ENCODE results near the gene FOXJ3. TPM values are rescaled to one million over a fixed set of nuclear protein-coding genes. Genes with fewer than 3 reads are reported as not detected.

The FOXJ3 gene
- total RNA-seq, 4 donors from 2014 or later = 31.2 to 88.4 (median 81.5) TPM

DNA sequence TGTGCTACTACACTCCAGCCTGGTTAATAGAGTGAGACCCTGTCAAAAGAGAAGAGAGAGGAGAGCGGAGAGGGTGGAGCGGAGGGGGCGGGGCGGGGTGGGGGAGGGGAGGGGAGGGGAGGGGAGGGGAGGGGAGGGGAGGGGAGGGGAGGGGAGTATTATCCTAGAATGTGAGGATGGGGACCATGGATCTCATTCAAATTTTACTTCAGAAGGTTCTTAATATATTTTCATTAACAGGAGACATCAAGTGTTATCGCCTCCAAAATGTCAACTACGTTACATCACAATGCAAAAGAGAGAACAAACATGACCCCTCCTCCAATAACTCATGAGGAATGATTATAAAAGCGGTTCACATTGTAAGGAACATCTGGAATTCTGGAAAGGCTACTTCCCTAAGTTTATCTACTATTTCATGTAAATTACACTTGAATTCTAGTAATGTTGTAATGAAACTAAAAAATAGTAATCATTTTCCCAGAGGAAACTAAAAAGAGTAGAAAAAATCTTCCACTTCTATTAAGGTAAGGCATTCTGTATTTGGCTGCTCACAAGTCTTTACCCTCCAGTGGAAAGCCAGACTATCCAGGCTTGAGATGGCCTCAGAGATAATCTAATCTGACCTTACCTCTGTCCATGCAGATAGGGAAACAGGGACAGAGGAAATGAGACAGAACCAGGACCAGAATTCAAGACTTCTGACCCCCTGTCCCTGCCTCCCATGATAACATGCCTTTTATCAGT is 151.7 kb downstream of the FOXJ3 start:
- DNase-seq = no peak
- Histone ChIP-seq H3K4me3 (no peak overlapping the region), H3K27ac (no peak overlapping the region), H3K36me3 (no peaks in the 10 kb centered on the region), H3K9me3 (no peaks in the 10 kb centered on the region), H3K27me3 (no peaks in the 10 kb centered on the region), H3K4me1 (peaks cover 0 to 12% of the 10 kb centered on the region in 2 donors)
- intact Hi-C loops (cut with DNase I; ENCODE audit: low total_unique reads) = no loop called here
- TF ChIP-seq, protein P1, sequence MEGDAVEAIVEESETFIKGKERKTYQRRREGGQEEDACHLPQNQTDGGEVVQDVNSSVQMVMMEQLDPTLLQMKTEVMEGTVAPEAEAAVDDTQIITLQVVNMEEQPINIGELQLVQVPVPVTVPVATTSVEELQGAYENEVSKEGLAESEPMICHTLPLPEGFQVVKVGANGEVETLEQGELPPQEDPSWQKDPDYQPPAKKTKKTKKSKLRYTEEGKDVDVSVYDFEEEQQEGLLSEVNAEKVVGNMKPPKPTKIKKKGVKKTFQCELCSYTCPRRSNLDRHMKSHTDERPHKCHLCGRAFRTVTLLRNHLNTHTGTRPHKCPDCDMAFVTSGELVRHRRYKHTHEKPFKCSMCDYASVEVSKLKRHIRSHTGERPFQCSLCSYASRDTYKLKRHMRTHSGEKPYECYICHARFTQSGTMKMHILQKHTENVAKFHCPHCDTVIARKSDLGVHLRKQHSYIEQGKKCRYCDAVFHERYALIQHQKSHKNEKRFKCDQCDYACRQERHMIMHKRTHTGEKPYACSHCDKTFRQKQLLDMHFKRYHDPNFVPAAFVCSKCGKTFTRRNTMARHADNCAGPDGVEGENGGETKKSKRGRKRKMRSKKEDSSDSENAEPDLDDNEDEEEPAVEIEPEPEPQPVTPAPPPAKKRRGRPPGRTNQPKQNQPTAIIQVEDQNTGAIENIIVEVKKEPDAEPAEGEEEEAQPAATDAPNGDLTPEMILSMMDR (IDR thresholded peaks at IDR 0.05) = no peak
- no peak for TF ChIP-seq POLR2A (IDR thresholded peaks at IDR 0.05)

DNA sequence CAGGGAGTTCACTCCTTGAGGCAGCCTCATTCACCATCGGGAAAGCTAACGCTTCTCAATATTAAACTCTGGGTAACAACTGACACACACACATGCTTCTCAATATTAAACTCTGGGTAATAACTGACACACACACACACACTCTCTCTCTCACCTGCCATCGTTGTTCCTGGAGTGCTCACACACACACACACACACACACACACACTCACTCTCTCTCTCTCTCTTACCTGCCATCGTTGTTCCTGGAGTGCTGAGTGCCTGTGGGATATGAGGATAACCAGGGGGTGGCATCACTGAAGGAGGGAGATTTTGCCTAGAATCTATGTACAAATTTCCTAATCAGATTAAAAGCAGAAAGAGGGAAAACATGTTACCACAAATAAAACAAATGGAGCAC is 153.3 kb downstream of the FOXJ3 start:
- Histone ChIP-seq H3K9me3 (no peaks in the 10 kb centered on the region), H3K4me3 (no peak overlapping the region), H3K27me3 (no peaks in the 10 kb centered on the region), H3K27ac (no peak overlapping the region), H3K4me1 (peaks cover 0 to 12% of the 10 kb centered on the region in 2 donors), H3K36me3 (no peaks in the 10 kb centered on the region)
- intact Hi-C loops (cut with DNase I; ENCODE audit: low total_unique reads) = no loop called here
- TF ChIP-seq, protein P1 (IDR thresholded peaks at IDR 0.05) = no peak
- no peak for TF ChIP-seq POLR2A (IDR thresholded peaks at IDR 0.05)
- no peak for DNase-seq

GRCh38 chr1:42179900-42180329 is 155.1 kb downstream of the FOXJ3 start:
- Histone ChIP-seq H3K36me3 (no peaks in the 10 kb centered on the region), H3K27me3 (no peaks in the 10 kb centered on the region), H3K9me3 (no peaks in the 10 kb centered on the region), H3K4me3 (no peak overlapping the region), H3K4me1 (peaks cover 0 to 12% of the 10 kb centered on the region in 2 donors), H3K27ac (peak overlapping the region; percentile 19 to 32)
- intact Hi-C loops (cut with DNase I; ENCODE audit: low total_unique reads) = no loop called here
- TF ChIP-seq, protein P1 (IDR thresholded peaks at IDR 0.05) = no peak
- no peak for TF ChIP-seq POLR2A (IDR thresholded peaks at IDR 0.05)
- no peak for DNase-seq

GRCh38 chr1:42179275-42179674 is 155.8 kb downstream of the FOXJ3 start:
- intact Hi-C loops (cut with DNase I; ENCODE audit: low total_unique reads) = no loop called here
- Histone ChIP-seq H3K27ac (peak overlapping the region; percentile 19 to 32), H3K4me3 (no peak overlapping the region), H3K27me3 (no peaks in the 10 kb centered on the region), H3K9me3 (no peaks in the 10 kb centered on the region), H3K4me1 (peaks cover 0 to 12% of the 10 kb centered on the region in 2 donors), H3K36me3 (no peaks in the 10 kb centered on the region)
- DNase-seq = peak in 1 of 2 donors; percentile 41
- TF ChIP-seq, protein P1 (IDR thresholded peaks at IDR 0.05) = no peak
- no peak for TF ChIP-seq POLR2A (IDR thresholded peaks at IDR 0.05)

GRCh38 chr1:42178249-42178648 is 156.8 kb downstream of the FOXJ3 start:
- H3K36me3 ChIP-seq = no peaks in the 10 kb centered on the region
- no peaks in the 10 kb centered on the region for H3K27me3 ChIP-seq
- peak overlapping the region; percentile 25 to 35 for H3K27ac ChIP-seq
- DNase-seq = no peak
- intact Hi-C loops (cut with DNase I; ENCODE audit: low total_unique reads) = no loop called here
- H3K4me1 ChIP-seq = peaks cover 0 to 12% of the 10 kb centered on the region in 2 donors
- H3K4me3 ChIP-seq = no peak overlapping the region
- TF ChIP-seq, protein P1 (IDR thresholded peaks at IDR 0.05) = no peak
- TF ChIP-seq POLR2A (IDR thresholded peaks at IDR 0.05) = no peak
- H3K9me3 ChIP-seq = no peaks in the 10 kb centered on the region

All from uterus (tissue), 4 donors.